WTC11 (cell line): ENCODE data around the gene HMCN1. TPM values are rescaled to one million over a fixed set of nuclear protein-coding genes. Genes with fewer than 3 reads are reported as not detected.

Source experiments
- ATAC-seq: fragments of 200-7000 bp; cut with Tn5 transposase; 2 replicates; pipeline ENCODE4 v1.10.0; 2021; ENCODE audit warnings: mild to moderate bottlenecking, moderate library complexity
- CTCF ChIA-PET: fragments of 300-600 bp; sonication (Branson Sonifier 250); formaldehyde crosslinking; loops from one replicate; lab custom pipeline; 2021; ENCODE audit warnings: antibody characterized with exemption; lab: Charles Lee
- POLR2A ChIA-PET: fragments of 350-600 bp; sonication (Branson Sonifier 250); formaldehyde crosslinking; loops from one replicate; lab custom pipeline; 2021; ENCODE audit warnings: antibody characterized with exemption; lab: Charles Lee
- DNase-seq: peaks from one replicate; pipeline ENCODE4 v3.0.0; 2021; ENCODE audit warnings: low spot score
- H3K27ac Mint-ChIP-seq: 2 replicates; pipeline ENCODE4 v1.8.0; 2021; ENCODE audit warnings: mixed read lengths
- H3K27me3 Mint-ChIP-seq: 2 replicates; pipeline ENCODE4 v1.8.0; 2021; ENCODE audit warnings: low read depth, mild to moderate bottlenecking, moderate library complexity, mixed read lengths
- H3K36me3 Mint-ChIP-seq: 2 replicates; pipeline ENCODE4 v1.8.0; 2021; ENCODE audit warnings: mixed read lengths
- H3K4me1 Mint-ChIP-seq: 2 replicates; pipeline ENCODE4 v1.8.0; 2022; ENCODE audit warnings: mixed read lengths
- H3K4me3 Mint-ChIP-seq: 2 replicates; pipeline ENCODE4 v1.8.0; 2021; ENCODE audit warnings: mild to moderate bottlenecking, moderate library complexity, mixed read lengths
- H3K9me3 Mint-ChIP-seq: 2 replicates; pipeline ENCODE4 v1.8.0; 2021; ENCODE audit warnings: mixed read lengths
- CREB1 ChIP-seq: sonication (generic); formaldehyde crosslinking; IDR thresholded peaks from 2 replicates; pipeline ENCODE4 v1.8.0; 2023; ENCODE audit warnings: mild to moderate bottlenecking, missing genetic modification reagents
- GABPB1 ChIP-seq: sonication (generic); formaldehyde crosslinking; IDR thresholded peaks from 2 replicates; pipeline ENCODE4 v1.8.1; 2023; ENCODE audit warnings: mild to moderate bottlenecking, missing genetic modification reagents
- HMGA2 ChIP-seq: fragments of 250-450 bp; sonication (Bioruptor Pico); IDR thresholded peaks from 2 replicates; pipeline ENCODE4 v1.4.0; 2021; ENCODE audit warnings: mild to moderate bottlenecking, moderate library complexity
- KAT7 ChIP-seq: sonication (generic); formaldehyde crosslinking; IDR thresholded peaks from 2 replicates; pipeline ENCODE4 v1.8.1; 2023; ENCODE audit warnings: missing genetic modification reagents, mild to moderate bottlenecking, borderline replicate concordance
- MXD4 ChIP-seq: fragments of 250-450 bp; sonication (Bioruptor Pico); IDR thresholded peaks from 2 replicates; pipeline ENCODE4 v1.8.0; 2021; ENCODE audit warnings: mild to moderate bottlenecking, moderate library complexity, borderline replicate concordance
- NFYB ChIP-seq: sonication (generic); formaldehyde crosslinking; conservative IDR thresholded peaks from 2 replicates; pipeline ENCODE4 v1.8.0; 2022; ENCODE audit warnings: low read depth, missing genetic modification reagents
- NR1H2 ChIP-seq: sonication (generic); formaldehyde crosslinking; IDR thresholded peaks from 2 replicates; pipeline ENCODE4 v1.9.0; 2021; ENCODE audit warnings: mild to moderate bottlenecking, moderate library complexity, missing genetic modification reagents
- NR3C1 ChIP-seq: sonication (generic); formaldehyde crosslinking; conservative IDR thresholded peaks from 2 replicates; pipeline ENCODE4 v1.8.1; 2023; ENCODE audit warnings: low read depth, mild to moderate bottlenecking, missing genetic modification reagents
- RELA ChIP-seq: sonication (generic); formaldehyde crosslinking; IDR thresholded peaks from 2 replicates; pipeline ENCODE4 v1.8.1; 2022; ENCODE audit warnings: missing genetic modification reagents, mild to moderate bottlenecking, borderline replicate concordance
- SMAD4 ChIP-seq: sonication (generic); formaldehyde crosslinking; IDR thresholded peaks from 2 replicates; pipeline ENCODE4 v1.8.0; 2022; ENCODE audit warnings: mild to moderate bottlenecking, missing genetic modification reagents
- ZBTB21 ChIP-seq: sonication (generic); formaldehyde crosslinking; IDR thresholded peaks from 2 replicates; pipeline ENCODE4 v1.8.1; 2023; ENCODE audit warnings: mild to moderate bottlenecking, missing genetic modification reagents, borderline replicate concordance
- ZNF423 ChIP-seq: fragments of 250-450 bp; sonication (Bioruptor Pico); IDR thresholded peaks from 2 replicates; pipeline ENCODE4 v2.1.2; 2022; ENCODE audit warnings: mild to moderate bottlenecking, moderate library complexity
- total RNA-seq: library from RNA; stranded (reverse); gene quantifications from 3 replicates; pipeline ENCODE4 v1.2.3, GENCODE V29; 2021
- TF ChIP-seq, protein P1 (sequence below): sonication (generic); formaldehyde crosslinking; IDR thresholded peaks from 2 replicates; pipeline ENCODE4 v1.8.0; 2023; ENCODE audit warnings: missing genetic modification reagents
- TF ChIP-seq, protein P2 (sequence below): sonication (generic); formaldehyde crosslinking; IDR thresholded peaks from 2 replicates; pipeline ENCODE4 v1.8.1; 2022; ENCODE audit warnings: mild to moderate bottlenecking, missing genetic modification reagents, moderate library complexity, borderline replicate concordance
- TF ChIP-seq, protein P3 (sequence below): sonication (generic); formaldehyde crosslinking; IDR thresholded peaks from 2 replicates; pipeline ENCODE4 v1.8.0; 2023; ENCODE audit warnings: missing genetic modification reagents, mild to moderate bottlenecking, borderline replicate concordance
- TF ChIP-seq, protein P4 (sequence below): fragments of 250-450 bp; sonication (Bioruptor Pico); IDR thresholded peaks from 2 replicates; pipeline ENCODE4 v2.1.2; 2022; ENCODE audit warnings: mild to moderate bottlenecking, moderate library complexity
- TF ChIP-seq, protein P5 (sequence below): sonication (generic); formaldehyde crosslinking; IDR thresholded peaks from 2 replicates; pipeline ENCODE4 v1.8.0; 2022; ENCODE audit warnings: mild to moderate bottlenecking, missing genetic modification reagents
- TF ChIP-seq, protein P6 (sequence below): fragments of 250-450 bp; sonication (Bioruptor Pico); IDR thresholded peaks from 2 replicates; pipeline ENCODE4 v1.8.0; 2021; ENCODE audit warnings: mild to moderate bottlenecking
- TF ChIP-seq, protein P7 (sequence below): fragments of 250-450 bp; sonication (Bioruptor Pico); IDR thresholded peaks from 2 replicates; pipeline ENCODE4 v1.9.0; 2021; ENCODE audit warnings: moderate library complexity, mild to moderate bottlenecking, inconsistent platforms, borderline replicate concordance
- TF ChIP-seq, protein P8 (sequence below): sonication (generic); formaldehyde crosslinking; IDR thresholded peaks from 2 replicates; pipeline ENCODE4 v1.8.0; 2022; ENCODE audit warnings: mild to moderate bottlenecking, missing genetic modification reagents

Gene HMCN1
- total RNA-seq, 1 experiment from 2014 or later = 5.6 TPM

DNA sequence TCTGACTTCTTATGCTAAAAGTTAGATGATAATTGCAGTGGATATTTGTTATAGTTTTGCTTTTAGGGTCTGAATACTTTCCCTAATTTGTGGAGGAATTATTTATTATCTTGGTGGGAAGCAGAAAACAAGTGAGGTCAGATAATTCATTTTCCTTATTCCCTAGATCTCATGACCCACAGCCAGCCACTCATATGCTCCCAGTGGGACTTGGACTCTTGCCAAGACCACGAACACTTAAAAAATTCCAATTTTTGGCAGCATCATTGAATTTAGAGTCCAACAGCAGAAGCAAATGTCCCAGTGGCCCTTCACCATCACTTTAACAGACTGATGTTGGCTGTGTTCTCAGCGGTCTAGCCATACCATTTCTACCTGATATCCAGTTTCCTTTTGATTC is 204.2 kb downstream of the HMCN1 start:
- Mint-ChIP-seq H3K9me3 (peaks cover 26% of the 10 kb centered on the region), H3K36me3 (peaks cover 20% of the 10 kb centered on the region), H3K27ac (peak overlapping the region; percentile 78), H3K27me3 (no peaks in the 10 kb centered on the region), H3K4me1 (peaks cover 36% of the 10 kb centered on the region), H3K4me3 (no peak overlapping the region)
- CTCF ChIA-PET = no interaction called here
- DNase-seq (no peak), ATAC-seq (no peak)
- TF ChIP-seq, protein P1, sequence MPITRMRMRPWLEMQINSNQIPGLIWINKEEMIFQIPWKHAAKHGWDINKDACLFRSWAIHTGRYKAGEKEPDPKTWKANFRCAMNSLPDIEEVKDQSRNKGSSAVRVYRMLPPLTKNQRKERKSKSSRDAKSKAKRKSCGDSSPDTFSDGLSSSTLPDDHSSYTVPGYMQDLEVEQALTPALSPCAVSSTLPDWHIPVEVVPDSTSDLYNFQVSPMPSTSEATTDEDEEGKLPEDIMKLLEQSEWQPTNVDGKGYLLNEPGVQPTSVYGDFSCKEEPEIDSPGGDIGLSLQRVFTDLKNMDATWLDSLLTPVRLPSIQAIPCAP (CRISPR knock-in tag) = no peak
- TF ChIP-seq NR1H2 (no peak), GABPB1 (CRISPR knock-in tag) (no peak), HMGA2 (CRISPR knock-in tag) (no peak), RELA (CRISPR knock-in tag) (no peak), MXD4 (CRISPR knock-in tag) (no peak), NR3C1 (CRISPR knock-in tag) (no peak), KAT7 (no peak), ZBTB21 (CRISPR knock-in tag) (no peak), ZNF423 (no peak), NFYB (CRISPR knock-in tag) (no peak), CREB1 (no peak), SMAD4 (CRISPR knock-in tag) (no peak)
- TF ChIP-seq, protein P2, sequence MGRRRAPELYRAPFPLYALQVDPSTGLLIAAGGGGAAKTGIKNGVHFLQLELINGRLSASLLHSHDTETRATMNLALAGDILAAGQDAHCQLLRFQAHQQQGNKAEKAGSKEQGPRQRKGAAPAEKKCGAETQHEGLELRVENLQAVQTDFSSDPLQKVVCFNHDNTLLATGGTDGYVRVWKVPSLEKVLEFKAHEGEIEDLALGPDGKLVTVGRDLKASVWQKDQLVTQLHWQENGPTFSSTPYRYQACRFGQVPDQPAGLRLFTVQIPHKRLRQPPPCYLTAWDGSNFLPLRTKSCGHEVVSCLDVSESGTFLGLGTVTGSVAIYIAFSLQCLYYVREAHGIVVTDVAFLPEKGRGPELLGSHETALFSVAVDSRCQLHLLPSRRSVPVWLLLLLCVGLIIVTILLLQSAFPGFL = no peak
- TF ChIP-seq, protein P3, sequence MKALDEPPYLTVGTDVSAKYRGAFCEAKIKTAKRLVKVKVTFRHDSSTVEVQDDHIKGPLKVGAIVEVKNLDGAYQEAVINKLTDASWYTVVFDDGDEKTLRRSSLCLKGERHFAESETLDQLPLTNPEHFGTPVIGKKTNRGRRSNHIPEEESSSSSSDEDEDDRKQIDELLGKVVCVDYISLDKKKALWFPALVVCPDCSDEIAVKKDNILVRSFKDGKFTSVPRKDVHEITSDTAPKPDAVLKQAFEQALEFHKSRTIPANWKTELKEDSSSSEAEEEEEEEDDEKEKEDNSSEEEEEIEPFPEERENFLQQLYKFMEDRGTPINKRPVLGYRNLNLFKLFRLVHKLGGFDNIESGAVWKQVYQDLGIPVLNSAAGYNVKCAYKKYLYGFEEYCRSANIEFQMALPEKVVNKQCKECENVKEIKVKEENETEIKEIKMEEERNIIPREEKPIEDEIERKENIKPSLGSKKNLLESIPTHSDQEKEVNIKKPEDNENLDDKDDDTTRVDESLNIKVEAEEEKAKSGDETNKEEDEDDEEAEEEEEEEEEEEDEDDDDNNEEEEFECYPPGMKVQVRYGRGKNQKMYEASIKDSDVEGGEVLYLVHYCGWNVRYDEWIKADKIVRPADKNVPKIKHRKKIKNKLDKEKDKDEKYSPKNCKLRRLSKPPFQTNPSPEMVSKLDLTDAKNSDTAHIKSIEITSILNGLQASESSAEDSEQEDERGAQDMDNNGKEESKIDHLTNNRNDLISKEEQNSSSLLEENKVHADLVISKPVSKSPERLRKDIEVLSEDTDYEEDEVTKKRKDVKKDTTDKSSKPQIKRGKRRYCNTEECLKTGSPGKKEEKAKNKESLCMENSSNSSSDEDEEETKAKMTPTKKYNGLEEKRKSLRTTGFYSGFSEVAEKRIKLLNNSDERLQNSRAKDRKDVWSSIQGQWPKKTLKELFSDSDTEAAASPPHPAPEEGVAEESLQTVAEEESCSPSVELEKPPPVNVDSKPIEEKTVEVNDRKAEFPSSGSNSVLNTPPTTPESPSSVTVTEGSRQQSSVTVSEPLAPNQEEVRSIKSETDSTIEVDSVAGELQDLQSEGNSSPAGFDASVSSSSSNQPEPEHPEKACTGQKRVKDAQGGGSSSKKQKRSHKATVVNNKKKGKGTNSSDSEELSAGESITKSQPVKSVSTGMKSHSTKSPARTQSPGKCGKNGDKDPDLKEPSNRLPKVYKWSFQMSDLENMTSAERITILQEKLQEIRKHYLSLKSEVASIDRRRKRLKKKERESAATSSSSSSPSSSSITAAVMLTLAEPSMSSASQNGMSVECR (CRISPR knock-in tag) = no peak
- TF ChIP-seq, protein P4, sequence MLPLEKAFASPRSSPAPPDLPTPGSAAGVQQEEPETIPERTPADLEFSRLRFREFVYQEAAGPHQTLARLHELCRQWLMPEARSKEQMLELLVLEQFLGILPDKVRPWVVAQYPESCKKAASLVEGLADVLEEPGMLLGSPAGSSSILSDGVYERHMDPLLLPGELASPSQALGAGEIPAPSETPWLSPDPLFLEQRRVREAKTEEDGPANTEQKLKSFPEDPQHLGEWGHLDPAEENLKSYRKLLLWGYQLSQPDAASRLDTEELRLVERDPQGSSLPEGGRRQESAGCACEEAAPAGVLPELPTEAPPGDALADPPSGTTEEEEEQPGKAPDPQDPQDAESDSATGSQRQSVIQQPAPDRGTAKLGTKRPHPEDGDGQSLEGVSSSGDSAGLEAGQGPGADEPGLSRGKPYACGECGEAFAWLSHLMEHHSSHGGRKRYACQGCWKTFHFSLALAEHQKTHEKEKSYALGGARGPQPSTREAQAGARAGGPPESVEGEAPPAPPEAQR (CRISPR knock-in tag) = no peak
- TF ChIP-seq, protein P5, sequence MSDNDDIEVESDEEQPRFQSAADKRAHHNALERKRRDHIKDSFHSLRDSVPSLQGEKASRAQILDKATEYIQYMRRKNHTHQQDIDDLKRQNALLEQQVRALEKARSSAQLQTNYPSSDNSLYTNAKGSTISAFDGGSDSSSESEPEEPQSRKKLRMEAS = no peak
- TF ChIP-seq, protein P6, sequence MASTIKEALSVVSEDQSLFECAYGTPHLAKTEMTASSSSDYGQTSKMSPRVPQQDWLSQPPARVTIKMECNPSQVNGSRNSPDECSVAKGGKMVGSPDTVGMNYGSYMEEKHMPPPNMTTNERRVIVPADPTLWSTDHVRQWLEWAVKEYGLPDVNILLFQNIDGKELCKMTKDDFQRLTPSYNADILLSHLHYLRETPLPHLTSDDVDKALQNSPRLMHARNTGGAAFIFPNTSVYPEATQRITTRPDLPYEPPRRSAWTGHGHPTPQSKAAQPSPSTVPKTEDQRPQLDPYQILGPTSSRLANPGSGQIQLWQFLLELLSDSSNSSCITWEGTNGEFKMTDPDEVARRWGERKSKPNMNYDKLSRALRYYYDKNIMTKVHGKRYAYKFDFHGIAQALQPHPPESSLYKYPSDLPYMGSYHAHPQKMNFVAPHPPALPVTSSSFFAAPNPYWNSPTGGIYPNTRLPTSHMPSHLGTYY (CRISPR knock-in tag) = no peak
- TF ChIP-seq, protein P7, sequence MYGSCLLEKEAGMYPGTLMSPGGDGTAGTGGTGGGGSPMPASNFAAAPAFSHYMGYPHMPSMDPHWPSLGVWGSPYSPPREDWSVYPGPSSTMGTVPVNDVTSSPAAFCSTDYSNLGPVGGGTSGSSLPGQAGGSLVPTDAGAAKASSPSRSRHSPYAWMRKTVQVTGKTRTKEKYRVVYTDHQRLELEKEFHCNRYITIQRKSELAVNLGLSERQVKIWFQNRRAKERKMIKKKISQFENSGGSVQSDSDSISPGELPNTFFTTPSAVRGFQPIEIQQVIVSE = no peak
- TF ChIP-seq, protein P8, sequence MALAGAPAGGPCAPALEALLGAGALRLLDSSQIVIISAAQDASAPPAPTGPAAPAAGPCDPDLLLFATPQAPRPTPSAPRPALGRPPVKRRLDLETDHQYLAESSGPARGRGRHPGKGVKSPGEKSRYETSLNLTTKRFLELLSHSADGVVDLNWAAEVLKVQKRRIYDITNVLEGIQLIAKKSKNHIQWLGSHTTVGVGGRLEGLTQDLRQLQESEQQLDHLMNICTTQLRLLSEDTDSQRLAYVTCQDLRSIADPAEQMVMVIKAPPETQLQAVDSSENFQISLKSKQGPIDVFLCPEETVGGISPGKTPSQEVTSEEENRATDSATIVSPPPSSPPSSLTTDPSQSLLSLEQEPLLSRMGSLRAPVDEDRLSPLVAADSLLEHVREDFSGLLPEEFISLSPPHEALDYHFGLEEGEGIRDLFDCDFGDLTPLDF = no peak
- POLR2A ChIA-PET = no interaction called here
